ENCODE results near the gene CDKL1. TPM values are rescaled to one million over a fixed set of nuclear protein-coding genes. Genes with fewer than 3 reads are reported as not detected.
"Not testable (repeated sequence)": the region's sequence is repeated elsewhere in the genome, so short reads cannot be mapped to it uniquely, and the experiment has no call there.

The CDKL1 gene
- total RNA-seq, 1 experiment from 2014 or later, result 4.7 TPM

DNA sequence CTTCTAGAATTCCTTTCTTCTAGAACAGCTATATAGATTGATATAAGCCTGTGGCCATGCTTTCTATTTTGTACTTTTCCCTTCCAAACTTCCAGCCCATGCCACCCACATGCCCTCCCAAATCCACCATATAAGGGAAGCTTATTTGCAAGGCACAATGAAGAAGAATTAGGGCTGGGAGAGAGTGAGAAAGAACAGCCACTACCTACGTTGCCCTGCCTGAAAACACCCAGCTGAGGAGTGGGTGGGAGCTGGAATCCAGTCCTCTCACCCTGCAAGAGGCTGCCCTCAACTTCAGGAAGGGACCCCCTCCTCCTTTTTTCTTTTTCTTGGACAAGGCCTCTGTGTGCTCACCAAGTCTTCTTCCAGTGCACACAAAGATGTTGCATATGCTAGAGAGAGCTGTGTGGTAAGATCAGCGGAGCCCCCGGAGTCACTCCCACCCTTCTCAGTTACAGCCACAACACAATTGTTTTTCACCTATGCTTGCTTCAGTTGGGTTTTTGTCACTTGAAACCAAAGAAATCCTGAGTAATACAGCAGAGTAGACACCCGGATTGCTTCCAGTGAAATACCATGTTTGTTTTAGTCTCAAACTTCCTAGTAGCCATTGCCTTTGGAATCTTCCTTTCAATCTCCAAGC, 38.8 kb downstream of the CDKL1 start:
- no peak for DNase-seq (ENCODE audit: low read depth)

DNA sequence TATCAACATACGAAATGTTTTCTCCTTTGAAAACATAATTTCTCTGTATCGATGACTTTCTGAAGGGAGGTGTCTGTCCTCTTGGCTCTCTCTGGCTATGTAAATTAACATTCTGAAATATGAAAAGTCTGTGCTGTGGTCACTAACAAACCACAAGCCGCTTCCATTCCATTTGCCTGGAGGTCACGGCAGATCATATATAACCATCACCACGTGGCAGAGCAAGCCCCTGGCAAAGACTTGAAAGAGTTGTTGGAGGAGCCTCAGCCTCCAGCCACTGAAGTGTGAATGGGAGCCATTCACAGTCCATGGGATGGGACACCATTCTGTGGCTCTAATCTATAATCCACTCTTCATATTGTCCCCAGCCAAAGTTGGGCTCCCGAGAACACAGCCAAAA, 39.6 kb downstream of the CDKL1 start:
- DNase-seq (ENCODE audit: low read depth), result no peak

DNA sequence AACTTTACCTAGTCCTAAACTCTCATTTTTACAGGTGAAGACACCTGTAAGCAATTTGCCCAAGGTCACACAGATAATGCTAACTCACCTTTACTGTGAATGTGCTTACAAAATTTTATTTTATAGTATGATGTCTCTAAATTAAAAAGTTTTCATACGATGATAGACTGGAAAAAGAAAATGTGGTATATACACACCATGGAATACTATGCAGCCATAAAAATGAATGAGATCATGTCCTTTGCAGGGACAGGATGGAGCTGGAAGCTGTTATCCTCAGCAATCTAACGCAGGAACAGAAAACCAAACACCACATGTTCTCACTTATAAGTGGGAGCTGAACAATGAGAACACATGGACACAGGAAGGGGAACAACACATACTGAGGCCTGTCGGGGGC, 40.4 kb downstream of the CDKL1 start:
- not testable (repeated sequence) for DNase-seq (ENCODE audit: low read depth)

DNA sequence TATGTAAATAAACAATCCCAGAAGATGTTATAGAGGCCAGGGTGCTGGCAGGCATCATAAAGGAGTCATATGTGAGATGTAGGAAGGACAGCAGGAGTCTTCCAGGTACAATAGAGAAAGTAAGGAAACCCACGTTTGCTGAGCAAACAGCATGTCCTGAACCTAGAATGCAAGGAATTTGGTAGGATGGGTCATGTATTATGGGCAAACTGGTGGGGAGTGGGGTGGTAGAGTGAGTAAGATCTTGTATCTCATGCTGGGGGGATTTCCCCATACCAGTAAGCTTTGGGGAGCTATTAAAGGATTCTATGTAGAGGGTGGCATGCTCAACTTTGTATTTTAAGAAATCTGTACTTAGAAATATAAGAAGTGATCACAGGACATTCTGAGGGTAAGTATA, 41.0 kb downstream of the CDKL1 start:
- DNase-seq (ENCODE audit: low read depth), result no peak

DNA sequence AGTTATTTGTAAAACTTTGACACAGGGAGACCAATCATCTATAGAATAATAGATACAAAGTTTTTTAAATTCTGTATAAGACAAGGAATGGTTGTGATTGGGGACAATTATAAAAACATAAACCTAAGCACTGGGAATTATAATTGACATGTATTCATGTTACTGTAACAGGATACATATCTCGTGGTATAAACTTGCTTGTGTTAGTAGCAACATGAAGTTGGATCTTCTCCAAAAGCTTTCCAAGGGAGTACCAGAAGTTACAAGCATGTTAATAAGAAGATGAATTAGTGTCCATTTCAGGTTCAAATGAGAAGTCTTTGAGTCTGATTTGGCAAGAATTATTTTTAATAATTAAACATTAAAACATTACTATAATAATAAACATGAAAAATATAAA, 42.2 kb downstream of the CDKL1 start:
- DNase-seq (ENCODE audit: low read depth), result no peak

DNA sequence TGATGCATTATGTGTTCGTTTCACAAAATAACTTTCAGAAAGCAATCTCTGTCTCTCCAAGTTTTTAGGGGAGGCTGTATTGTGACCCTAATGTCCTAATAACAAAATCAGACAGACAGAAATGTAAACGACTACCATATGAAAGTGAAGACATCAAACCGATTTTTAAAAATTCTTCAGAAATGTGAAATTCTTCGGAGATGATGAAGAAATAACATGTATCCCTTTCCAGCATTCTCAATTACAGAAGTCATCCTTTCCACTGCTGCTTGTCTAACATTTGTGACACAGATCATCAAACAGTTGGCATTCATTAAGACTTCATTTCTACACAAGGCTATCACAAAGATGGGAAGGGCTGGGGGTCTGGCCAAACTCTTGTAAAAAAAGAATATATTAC, 43.6 kb downstream of the CDKL1 start:
- DNase-seq (ENCODE audit: low read depth), result no peak

DNA sequence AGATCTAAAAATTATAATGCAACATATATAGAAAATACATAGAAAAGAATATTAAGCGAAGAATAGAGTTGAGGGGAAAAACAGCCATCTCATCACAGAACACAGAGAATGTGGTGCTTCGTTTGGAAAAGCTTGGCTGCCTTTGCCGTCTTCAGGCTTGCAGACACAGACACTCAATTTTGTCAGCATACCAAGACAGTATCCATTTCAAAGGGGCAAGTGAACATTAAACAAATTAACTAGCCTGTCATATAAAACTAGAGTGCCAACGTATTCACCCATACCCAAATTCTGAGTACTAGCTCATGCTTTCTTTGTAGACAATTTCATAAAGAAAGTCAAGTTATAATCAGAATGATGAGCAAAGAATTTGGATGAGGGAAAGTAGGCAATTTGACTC, 44.1 kb downstream of the CDKL1 start:
- DNase-seq (ENCODE audit: low read depth), result no peak

DNA sequence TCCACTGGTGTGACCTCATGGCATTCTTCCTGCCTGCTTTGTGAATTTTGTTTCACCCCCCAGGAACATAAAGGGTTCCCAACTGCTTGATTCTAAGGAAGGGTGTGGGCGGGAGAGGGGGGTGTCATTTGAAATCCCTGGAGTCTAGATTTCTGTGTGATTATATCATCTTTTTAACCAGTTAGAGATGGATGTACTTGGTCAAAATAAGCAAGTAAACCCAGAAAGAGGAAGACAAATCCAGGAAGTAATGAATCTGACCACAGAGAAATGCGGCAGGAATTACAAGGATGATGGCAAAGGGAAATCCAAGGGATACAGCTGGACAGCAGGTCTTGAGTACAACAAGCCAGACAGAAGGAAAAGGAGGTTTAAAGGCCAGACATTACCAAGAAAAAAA, 45.7 kb downstream of the CDKL1 start:
- DNase-seq (ENCODE audit: low read depth), result no peak

DNA sequence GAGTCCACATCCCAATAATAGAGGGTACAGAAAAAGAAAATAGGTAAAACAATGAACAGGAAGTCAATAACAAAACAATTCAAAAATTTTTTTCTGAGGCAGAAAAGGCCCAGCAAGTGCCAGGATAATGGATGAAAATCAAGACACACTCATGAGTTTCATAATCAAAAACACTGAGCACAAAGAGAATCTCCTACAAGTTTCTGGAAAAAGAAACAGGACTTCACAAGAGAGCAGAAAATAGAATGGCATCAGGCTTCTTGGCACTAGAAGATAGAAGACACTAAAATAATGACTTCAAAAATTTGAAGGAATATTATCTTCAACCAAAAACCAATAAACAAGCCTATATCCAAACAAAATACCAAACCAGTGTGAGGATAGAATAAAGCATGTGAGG, 47.7 kb downstream of the CDKL1 start:
- no peak for DNase-seq (ENCODE audit: low read depth)

DNA sequence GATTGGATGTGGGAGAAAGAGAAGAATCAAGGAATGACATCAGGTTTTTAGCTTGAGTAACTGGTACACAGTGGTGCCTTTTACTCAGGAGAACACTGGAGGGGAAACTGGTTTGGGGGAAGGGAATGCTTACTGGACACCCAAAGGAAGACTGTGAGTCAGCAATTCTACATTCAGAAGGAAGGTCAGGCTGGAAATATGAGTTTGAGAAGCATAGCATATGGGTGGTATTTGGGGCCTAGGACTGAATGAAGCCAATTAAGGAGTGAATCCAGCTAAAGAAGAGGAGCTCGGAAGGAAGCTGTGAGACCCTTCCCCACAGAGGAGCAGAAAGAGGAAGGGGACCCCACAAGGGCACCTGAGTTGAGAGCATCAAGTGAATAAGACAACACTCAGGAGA, 49.2 kb downstream of the CDKL1 start:
- peak; percentile 30 for DNase-seq (ENCODE audit: low read depth)

DNA sequence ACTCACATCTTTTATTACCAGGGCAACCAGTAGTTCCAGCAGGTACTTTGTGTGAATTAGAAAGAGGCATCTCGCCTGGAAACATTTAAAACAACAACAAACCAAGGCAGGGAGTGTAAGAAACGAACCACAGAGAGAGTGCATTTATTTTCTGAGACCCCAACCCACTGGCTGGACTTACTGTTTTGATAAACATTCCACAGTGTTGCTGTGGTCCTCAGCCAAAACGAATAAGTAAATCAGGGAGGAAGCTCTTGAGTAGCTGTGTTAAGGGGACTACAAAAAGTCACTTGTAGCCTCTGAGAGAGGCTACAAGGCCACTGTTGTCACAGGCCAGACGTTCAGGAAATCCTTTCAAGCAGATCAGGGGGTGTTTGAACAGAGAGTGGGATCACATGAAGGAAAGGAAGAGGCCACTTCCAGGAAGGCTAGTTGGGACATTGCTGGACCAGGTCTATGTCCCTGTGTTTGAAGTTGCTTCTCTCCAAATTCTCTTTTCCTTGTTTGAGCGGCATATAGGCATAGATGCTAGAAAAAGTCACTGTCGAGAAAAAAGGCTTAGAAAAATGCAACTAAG, 50.7 kb downstream of the CDKL1 start:
- DNase-seq (ENCODE audit: low read depth), result no peak

DNA sequence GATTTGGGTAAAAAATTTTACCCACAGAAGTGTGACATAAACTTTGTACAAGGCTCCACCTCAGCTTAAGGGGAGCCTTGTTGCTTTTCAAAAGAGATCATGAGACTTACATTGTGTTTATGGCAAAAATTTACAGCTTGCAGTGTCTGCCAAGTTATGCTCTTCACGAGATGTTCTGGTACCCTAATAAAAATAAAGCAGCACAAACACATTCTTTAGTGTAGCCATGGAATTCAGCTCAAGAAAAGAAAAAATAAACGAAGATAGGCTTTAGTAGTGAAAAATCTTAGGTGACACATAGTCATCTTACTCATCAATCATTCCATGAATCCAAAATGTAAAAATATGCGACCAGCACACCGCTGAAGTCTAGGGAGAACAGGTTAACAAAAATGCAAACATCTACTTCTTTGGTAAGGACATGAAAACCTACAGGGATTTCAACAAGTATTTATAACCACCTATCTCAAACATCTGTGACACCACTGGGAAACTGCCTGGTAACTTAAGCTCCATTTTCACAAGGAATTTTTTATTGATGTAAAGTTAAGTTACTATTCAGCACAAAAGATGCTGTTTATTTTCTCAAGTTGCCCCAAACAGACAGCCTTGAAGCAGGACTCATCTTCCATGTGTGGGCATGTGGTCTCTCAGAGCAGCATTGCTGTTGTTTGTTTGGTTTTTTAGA, 51.7 kb downstream of the CDKL1 start:
- DNase-seq (ENCODE audit: low read depth), result no peak

DNA sequence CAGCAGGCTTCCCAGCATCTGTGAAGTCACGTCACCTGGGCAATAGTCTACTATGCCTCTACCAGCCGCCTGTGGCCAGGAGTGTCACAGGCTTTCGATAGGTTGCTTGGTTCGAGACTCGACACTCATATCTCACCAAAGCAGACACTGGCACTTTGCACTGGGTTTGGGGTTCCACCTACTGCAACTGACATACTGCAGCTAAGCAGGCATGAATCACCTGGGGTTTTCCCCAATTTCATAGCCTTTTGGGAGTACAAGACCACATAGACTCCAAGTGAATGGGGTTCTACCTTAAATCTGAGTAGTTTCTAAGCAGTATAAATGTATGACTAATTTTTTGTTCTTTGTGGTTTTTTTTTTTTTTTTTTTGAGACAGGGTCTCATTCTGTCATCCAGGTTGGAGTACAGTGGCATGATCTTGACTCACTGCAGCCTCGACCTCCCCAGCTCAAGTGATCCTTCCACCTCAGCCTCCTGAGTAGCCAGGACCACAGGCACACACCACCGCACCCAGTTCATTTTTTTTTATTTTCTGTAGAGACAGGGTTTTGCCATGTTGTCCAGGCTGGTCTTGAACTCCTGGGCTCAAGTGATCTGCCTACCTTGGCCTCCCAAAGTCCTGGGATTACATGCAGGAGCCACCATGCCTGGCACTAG, 52.4 kb downstream of the CDKL1 start:
- DNase-seq (ENCODE audit: low read depth), result peak; percentile 75

DNA sequence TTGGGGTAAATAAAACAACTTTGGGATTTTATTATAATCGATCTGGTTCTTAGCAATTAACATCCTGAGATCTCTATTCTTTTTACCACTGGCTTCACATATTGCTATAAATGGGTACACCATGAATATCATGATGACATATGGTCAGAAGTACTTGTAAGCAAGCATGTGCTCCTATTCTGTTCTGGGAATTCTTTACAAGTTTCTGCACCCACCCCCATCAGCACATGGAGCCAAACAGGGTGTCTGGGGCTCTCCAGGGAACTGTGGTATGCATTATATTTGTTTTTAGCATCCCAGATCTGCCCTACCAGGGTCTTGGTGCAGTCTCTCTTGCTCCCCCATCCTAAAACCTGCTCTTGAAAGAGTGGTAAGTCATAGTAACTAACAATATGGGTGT, 53.2 kb downstream of the CDKL1 start:
- no peak for DNase-seq (ENCODE audit: low read depth)

DNA sequence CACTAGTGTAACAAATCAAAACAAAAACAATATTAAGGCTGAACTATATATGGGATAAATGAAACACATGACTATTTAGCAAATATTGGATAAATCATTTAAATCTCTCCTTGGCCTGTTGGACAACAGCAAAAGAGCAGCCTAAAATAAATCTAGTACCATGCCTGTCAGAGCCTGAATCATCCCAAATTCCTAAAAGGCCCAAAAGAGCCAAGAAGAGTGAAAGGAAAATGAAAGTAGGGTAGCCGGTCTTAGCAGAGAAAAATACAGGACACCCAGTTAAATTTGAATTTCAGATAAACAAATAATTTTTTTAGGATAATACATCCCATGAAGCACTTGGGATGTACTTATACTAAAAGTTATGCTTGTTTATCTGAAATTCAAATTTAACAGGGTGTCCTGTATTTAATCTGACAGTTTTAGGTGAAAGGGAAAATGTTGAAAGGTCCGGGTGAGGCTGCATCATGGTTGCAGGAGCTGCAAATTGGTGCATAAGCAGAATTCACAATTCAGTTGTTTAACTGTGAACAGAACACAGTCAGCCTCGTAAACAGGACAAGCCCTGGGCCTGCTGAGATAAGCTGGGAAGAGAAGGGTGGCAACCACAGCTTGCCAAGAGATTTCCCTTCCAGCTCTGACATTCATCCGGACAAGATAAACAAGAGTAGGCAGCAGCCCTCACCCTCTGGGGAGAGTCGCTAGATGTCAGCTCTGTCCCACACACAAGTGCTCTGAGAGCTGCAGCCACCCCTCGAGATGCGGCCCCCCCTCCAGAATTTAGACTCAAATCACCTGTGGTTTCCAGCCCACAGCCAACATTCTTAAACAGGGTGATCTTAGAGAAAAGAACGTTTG, 54.2 kb downstream of the CDKL1 start:
- peak; percentile 78 for DNase-seq (ENCODE audit: low read depth)

DNA sequence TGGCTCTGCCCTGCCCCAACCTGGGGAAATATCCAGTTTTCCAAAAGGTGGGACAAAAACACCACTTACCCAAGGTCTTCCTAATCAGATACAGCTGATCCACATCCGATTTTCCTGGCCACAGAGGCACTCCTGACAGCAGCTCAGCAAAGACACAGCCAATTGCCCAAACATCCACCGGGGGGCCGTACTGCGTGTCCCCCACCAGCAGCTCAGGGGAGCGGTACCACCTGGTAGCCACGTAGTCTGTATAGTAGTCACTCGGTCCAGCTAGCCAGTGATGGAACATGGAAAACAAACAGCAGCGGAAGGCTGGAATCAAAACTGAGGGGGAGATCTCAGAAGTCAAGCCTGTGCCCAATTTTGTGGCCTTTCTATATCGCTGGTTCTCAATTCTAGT, 55.7 kb downstream of the CDKL1 start:
- DNase-seq (ENCODE audit: low read depth), result no peak

DNA sequence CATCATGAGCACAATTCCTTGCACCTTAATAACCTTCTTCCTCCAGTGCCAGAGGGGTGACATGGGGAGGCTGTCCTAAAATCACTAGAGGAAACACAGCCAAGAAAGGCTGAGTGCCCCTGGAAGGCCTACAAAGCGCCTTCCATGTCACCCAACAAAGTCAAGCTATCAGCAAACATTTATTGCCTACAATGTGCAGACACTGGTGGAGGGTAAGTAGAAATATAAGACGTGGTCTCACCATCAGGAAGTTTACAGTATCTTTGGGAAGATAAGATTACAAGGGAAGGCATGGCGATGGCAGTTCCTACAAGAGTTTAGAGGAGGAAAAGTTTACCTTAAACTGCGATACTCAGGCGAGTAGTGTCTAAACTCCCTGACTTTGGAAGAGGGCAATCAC, 56.6 kb downstream of the CDKL1 start:
- DNase-seq (ENCODE audit: low read depth), result no peak

DNA sequence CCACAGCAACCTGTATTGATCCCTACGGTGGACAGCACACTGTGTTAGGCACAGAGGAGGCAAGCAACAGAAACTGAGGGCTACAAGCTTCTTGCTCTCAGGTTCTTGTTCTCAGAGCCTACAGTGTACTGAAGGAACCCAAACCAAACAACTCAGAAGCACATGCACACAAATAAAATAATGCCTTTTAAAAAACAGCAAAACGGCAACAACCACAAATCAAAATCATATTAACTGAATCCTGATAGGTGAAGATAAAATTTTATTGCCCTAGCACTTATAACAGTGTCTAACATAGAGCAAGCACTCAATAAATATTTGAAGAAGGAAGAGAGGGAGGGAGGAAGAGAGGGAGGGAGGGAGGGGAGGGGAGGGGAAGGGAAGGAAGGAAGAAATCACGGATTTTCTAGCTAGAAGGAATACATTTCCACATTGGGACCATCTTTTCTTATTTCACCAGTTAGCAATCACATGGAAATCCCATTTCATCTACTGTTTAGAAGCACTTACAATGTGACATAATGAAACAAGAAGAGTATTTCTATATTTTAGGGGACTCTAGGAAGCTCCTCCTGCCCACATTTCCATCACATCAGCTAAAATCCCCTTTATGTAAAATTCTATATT, 57.4 kb downstream of the CDKL1 start:
- DNase-seq (ENCODE audit: low read depth), result no peak

DNA sequence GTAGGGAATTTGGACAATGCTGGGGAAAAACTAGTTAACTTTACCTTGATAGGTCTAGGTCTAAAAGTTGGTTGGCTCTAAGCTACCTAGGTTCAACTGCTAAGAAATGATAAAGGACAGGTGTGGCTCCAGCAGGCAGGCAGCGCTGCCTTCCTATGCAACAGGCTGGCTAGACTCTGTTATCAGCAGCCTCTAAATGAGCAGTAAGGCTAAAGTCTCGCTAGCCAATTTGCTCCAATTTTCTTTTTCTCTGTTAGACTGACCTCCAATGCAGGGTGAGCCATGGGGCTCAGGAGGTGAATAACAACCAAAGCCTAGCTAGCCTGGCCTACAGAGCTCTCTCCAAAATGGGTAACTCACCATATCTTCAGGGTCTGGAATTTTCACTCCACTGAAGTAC, 58.1 kb downstream of the CDKL1 start:
- DNase-seq (ENCODE audit: low read depth), result no peak

DNA sequence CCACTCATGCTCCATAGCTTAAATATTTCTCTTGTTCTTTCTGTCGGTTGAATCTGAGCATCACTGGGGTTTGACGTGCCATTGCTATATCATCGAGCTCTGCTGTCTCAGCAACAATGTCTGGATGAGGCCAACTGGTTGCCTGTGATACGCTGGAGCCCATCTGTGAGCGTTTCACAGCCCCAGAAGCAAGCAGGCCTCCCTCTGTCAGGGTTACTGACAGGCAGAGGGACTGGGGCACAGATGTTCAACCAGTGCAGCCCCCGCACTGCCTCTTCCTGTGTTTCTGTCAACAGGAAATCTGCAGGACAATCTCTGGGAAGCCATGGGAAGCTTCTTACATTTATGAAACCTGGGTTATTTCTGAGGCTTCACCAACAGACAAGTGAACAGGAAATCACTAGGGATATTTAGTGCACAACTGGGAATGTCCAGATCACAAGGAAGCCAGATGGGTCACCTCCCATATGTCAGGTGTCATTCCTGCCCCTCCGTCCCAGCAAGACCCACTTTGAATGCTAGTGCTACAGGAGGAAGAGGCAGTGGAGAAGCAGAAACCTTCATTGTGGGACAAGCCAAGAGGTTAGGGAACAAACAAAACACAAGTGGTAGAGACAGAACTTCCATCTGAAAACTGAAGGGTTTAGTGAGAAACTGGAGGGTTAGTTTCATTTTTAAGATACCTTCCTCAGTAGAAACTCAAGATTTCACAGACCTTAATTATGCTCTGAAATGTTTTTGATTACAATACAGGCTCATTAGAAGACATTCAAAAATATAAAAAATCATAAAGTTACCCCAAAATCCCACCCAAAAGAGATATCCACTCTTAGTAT, 60.5 kb downstream of the CDKL1 start:
- DNase-seq (ENCODE audit: low read depth), result no peak

DNA sequence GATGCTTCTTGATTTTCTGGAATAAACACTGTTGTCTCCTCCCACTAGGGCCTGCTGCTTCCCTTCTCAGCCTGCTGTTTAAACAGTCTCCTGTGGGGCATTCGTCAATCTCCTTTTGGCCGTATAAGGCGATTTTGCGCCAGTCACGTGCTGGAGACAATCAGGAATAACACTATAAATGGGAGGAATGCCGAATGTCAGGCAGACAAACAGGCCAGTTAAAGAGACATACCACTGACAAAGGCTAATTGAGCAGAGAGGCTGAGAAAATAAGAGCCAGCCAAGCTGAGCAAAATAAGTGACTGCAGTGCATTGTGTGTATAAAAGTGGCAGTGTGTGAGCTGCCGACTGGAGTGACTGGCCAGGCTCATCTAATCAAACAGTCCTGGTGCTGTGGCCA, 61.3 kb downstream of the CDKL1 start:
- DNase-seq (ENCODE audit: low read depth), result no peak
